GM21423 (cell line): ENCODE data around the gene KRTDAP.

Experiments used
- ATAC-seq: cut with Tn5 transposase; IDR thresholded peaks from one replicate; pipeline ENCODE4 v1.9.1; 2021; ENCODE audit warnings: mild to moderate bottlenecking, moderate library complexity; ENCODE audit not compliant: unreplicated experiment

Gene KRTDAP

DNA sequence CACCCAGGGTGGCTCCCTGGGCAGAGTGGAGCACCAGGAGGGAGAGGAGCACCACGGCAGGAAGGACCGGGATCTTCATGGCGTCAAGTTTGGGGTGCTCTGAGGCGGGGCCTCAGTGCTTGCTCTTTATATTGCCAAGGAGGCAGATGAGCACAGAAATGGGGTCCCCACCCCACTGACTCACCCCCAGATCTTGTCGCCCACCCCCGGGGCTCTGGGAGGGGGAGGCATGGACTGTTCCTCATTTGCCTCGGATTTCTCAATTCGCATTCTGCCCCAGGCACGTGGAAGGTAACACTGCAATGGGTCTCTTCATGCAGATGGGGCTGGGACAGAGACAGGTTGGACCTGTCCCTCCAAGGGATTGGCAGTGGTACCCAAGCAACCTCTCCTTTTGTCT is at the start of gene KRTDAP:
Gene KRTDAP, minus strand, starts transcription at position 101 of the 400 bp plus-strand sequence. Its CDS starts 22 bp downstream, at position 79.
- no peak for ATAC-seq

- ATAC-seq, result no peak
Measured at GRCh38 chr19:35539850-35540249, 49.6 kb upstream of the KRTDAP start.

- no peak for ATAC-seq
Measured at GRCh38 chr19:35539314-35539713, 49.0 kb upstream of the KRTDAP start.

DNA sequence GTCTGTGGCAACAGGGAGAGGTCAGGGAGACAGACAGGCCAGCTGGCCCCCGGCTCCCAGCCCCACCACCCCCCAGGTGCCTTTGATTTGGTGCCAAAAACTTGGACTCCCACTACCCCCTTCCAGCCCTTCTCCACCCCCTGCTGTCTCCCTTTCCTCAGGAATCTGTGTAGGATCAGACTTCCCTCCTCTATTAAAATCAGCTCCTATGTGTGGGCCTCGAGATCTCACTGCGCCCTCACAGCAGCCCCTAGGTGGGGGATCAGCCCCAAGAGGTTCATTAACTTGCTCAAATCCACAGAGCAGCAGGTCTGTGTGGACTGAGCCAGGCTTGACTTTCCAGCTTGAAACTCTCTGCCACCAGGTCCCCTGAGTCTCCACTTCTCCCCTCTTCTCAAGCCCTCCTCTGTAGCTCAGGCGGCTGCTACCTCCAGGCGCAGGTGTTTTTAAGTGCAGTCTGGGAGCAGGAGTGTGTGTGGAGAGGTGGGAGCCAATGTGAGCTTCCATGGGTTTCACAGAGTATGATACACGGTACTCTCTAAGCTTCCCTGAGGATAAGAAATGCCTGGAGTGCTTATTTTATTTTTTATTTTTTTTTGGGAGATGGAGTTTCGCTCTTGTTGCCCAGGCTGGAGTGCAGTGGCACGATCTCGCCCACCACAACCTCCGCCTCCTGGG is 44.7 kb upstream of the KRTDAP start:
- ATAC-seq, result no peak

DNA sequence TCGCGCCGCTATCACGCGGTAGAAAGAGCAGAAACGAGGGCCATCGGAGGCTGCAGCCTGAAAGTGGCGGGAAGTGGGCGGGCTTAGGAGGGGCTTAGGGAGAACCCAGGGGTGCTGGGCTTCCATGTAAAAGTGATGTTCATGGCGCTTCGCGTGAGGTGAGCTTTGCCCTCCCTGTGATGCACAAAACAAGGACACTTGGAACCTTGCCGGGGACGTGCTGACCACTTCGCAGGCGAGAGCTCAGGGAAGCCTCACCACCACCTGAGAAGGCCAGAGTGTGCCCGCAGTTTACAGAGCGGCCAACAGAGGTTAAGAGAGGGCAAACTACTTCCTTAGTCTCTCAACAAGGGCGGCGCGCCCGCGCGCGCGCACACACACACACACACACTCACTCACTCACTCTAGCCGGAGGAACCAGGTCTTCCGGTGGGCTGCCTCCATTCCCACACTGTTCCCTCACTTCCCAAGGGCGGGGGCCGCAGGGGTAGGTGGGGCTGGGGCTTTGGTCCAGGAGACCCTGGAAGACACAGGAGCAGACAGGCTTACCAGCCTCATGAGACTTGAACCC is 43.6 kb upstream of the KRTDAP start:
- ATAC-seq, result no peak

GRCh38 chr19:35533201-35533821 is 43.0 kb upstream of the KRTDAP start, which contains the start of gene GAPDHS:
TSS of gene GAPDHS (plus strand) at chr19:35533456. CDS start at chr19:35533528, 72 bp downstream.
- ATAC-seq, result no peak

DNA sequence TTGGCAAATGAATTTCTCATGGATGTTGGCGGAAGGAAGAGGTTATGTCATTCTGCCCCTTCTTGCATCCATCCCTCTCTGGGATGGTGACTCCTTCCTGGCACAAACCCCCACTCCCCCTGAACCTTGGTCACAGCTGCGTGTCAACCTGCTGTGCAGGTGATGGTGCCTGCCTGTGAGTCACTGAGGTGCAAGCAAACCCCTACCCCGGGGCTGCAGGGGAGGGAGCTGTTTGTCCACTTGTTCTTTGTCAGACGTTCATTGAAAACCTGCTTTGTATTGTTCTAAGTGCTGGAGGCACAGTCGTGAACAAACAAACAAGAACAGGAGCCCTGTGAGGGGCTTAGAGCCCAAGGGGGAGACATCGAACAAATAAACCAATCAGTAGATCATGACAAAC is 41.0 kb upstream of the KRTDAP start:
- no peak for ATAC-seq

GRCh38 chr19:35529241-35530218 is 39.3 kb upstream of the KRTDAP start:
- no peak for ATAC-seq

DNA sequence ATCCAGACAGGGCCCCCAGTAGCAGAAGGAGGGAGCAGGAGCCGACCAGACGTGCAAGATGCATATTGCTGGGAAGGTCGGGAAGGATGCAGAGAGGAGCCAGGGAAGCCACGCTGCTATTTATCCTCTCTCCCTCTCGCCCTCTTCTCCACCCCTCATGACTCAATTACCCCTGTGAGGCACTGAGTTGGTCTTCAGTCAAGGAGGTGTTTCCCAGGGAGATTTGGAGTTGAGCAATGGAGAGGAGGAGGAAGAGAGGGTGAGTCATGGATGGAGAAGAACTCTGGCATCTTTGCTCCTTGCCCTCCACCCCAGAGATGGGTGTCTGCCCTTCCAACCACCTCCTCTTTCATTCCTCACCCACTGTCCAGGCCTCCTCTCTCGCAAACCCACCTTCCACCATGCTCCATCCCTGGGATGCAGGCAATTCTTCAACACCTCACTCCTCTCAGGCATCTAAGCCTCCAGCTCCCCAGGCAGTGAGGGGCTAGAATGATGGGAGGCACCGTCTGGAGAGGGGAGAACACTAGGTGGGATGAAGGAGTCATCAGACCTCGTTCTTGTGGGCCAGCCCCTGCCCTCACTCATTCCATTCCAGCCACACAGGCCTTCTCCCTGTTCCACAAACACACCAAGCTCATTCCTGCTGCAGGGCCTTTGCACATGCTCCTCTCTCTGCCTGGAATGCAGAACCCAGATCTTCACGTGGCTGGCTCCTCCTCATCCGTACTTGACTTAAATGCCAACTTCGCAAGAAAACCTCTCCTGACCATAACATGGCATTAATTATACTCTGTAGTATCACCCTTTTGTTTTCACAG is 38.2 kb upstream of the KRTDAP start, which contains the start of gene SBSN:
Gene SBSN, minus strand, starts transcription at position 94 of the 821 bp plus-strand sequence. Its CDS starts 30 bp downstream, at position 64.
- ATAC-seq, result no peak

GRCh38 chr19:35525873-35526272 is 35.6 kb upstream of the KRTDAP start:
- no peak for ATAC-seq

- ATAC-seq, result no peak
Measured at GRCh38 chr19:35524181-35524837, 34.0 kb upstream of the KRTDAP start.

GRCh38 chr19:35522745-35523327 is 32.6 kb upstream of the KRTDAP start:
- ATAC-seq, result no peak

DNA sequence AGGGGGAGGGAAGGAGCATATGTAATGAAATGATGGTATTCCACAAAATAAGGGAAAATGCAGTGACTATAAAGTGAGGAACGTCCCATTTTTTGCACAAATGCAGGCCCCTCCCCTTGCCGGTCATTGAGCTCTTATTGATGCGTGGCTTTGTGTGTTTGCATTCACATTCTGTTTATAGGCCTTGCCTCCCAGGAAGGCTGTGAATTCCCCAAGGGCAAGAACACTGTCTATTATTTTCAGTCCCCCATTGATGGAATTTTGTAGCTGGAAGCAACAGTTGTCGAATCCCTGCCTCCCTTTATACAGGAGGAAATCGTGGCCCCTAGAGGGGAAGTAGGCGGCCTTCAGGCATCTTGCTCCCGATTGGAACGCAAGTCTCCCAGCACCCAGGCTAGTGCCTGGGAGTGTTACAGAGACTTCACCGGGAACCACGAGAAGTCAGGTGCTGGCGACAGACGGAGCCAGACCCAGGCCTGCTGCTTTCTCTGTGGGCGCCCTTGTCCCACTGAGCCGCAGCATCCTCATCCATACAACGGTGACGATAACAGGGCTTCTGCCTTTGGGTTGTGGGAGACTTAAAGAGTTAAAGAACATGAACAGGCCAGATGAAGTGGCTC is 31.0 kb upstream of the KRTDAP start:
- ATAC-seq, result no peak

DNA sequence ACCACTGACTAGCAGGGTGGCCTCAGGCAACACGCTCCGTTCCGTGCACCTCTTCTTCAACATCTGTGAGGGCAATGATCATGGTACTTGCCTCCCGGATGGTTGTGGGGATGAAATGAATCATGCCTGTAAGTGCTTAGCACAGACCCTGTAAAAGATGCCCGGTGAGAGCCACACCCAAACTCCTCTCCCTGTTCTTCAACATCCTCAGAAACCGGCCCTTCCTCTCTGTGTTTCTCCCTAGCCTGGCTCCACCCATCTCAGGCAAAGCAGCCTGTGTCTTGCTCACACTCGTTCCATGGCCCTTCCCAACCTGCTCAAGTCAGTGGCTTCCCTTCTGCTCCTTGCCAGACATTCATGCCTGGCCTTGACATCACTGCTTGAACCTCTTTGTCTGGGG is 29.0 kb upstream of the KRTDAP start:
- ATAC-seq, result no peak

DNA sequence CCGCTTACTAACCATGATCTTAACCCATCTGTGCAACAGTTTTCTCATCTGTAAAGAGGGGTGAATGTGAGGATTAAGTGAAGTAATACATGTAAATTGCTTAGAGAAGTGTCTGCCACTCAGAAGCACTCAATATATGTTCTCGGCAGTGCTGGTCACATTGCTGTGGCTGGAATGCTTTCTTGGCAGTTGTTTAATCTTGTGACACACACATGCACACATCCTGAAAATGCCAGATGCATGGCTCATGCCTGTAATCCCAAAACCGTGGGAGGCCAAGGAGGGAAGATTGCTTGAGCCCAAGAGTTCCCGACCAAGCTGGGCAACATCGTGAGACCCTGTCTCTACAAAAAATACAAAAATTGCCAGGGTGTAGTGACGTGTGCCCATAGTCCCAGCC is 28.0 kb upstream of the KRTDAP start:
- ATAC-seq, result no peak

GRCh38 chr19:35517342-35517741 is 27.1 kb upstream of the KRTDAP start:
- ATAC-seq, result no peak

- no peak for ATAC-seq
Measured at GRCh38 chr19:35516310-35516709, 26.0 kb upstream of the KRTDAP start.

DNA sequence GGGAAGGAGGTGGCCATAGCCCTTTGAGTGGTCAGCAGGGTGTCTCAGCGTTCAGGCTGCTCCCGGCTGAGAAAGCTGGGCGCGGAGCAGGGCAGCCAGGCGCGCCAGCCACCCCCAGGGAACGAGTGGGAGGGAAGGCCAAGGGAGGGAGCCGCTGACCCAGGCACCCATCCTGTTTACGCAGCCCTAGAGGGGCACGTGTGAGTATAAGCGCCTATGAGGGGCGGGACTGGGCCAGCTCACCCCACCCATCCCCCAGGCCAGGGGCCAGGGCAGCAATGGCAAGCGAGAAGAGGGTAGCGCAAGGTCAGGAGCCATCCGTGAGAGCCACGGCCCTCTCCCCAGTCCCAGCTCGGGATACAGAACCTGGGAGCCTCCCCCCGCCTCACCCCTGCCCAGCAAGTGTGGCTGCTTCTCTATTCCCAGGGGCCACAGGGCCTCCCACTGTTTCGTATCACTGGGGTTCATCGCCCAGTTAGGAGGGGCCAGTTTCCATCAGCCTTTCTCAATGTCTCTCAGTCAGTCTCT is 24.1 kb upstream of the KRTDAP start:
- no peak for ATAC-seq
